ENCODE measurements around the gene BTBD16.

Gene BTBD16

DNA sequence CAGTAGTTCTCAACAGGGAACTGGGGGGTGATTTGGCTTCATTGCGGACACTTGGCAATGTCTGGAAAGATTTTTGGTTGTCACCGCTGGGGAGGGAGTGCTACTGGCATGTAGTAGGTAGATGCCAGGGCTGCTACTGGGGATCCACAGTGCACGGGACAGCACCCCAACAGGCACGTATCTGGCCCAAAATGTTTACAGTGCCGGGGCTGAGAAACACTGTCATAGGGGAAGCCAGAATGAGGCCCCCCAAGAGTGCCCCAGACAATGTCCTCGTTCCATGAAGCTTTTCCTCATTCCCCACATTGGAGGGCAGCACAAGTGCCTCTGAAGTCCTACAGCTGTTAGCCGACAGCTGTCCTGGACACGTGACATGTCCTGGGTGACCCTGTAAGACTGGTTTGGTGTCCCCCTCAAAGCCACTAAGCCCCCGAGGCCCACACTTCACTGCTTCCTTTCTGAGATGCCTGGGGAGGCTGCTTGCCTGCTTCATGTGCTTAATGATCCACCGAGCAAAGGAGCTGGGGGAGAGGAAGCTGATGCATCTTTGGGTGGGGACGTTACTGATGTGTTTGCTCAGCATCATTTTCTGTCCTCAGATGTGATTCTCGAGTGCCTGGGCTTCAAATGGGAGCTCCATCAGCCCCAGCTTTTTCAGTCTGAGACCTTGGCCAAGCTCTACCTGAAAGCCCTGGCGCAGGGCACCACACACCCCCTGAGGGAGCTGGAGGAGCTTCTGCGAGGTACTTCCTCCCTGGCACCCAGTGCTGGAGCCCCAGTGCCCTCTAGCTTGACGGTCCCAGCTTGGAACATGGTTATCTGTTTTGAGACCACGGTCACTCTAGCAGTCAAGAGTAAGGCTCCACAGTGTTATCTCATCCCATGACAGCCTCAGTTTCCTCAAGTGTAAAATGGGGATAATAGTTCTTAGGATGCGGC is 14.7 kb downstream of the BTBD16 start:
- Histone ChIP-seq H3K9me3 (ENCODE audit: control insufficient read depth, low read length) (no peaks in the 10 kb centered on the region), H3K4me3 (ENCODE audit: insufficient read depth, low read depth, low read length, poor library complexity, severe bottlenecking) (no peak overlapping the region), H3K4me1 (ENCODE audit: control insufficient read depth, insufficient read depth, low read length, poor library complexity, severe bottlenecking) (no peaks in the 10 kb centered on the region), H3K36me3 (ENCODE audit: control insufficient read depth, insufficient read depth, low read length) (no peaks in the 10 kb centered on the region), H3K27ac (ENCODE audit: insufficient read depth, low read length, poor library complexity, severe bottlenecking) (no peak overlapping the region), H3K27me3 (replicated peaks; ENCODE audit: control insufficient read depth, insufficient read depth, low read length, poor library complexity, severe bottlenecking) (no peaks in the 10 kb centered on the region)
- no peak for DNase-seq

DNA sequence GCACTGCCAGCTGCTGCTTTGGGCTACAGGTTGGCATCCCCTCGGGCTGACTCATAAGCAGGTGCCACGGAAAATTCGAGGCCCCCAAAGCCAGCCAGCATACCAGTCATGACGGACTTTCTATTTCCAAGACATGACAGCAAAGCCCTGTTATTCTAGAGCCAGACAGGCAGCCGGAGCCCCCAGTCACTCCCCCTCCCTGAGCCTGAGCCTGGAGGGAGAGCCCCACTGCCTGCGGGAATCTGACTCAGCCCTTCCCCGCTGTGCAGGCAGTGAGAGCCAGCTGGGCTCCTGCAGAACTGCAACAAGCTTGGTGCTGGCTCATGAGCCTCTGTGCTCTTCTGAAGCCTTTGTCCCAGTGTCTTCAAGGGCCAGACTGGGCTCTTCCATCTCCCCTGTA is 15.8 kb downstream of the BTBD16 start:
- H3K9me3 ChIP-seq (ENCODE audit: control insufficient read depth, low read length) = no peaks in the 10 kb centered on the region
- DNase-seq = no peak
- H3K27me3 ChIP-seq (replicated peaks; ENCODE audit: control insufficient read depth, insufficient read depth, low read length, poor library complexity, severe bottlenecking) = no peaks in the 10 kb centered on the region
- no peak overlapping the region for H3K4me3 ChIP-seq (ENCODE audit: insufficient read depth, low read depth, low read length, poor library complexity, severe bottlenecking)
- H3K27ac ChIP-seq (ENCODE audit: insufficient read depth, low read length, poor library complexity, severe bottlenecking) = no peak overlapping the region
- no peaks in the 10 kb centered on the region for H3K4me1 ChIP-seq (ENCODE audit: control insufficient read depth, insufficient read depth, low read length, poor library complexity, severe bottlenecking)
- no peaks in the 10 kb centered on the region for H3K36me3 ChIP-seq (ENCODE audit: control insufficient read depth, insufficient read depth, low read length)

DNA sequence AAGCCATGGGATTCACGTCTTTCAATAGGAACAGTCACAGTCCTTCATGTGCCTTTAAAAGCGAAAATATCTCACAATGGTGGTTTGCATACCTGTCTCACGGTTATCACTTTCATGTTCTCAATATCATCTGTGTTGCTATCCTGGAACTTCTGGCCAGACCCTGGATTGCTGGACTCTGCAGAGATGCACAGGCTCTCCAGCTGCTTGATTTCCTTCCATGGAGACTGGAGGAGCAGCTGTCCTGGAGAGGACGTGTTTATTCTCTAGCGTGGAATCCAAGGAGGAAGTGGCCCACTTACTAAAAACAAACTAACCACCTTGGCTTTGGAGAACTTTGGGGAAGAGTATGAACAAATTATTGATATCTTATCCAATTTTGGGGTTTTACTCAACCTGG is 16.5 kb downstream of the BTBD16 start:
- no peak overlapping the region for H3K27ac ChIP-seq (ENCODE audit: insufficient read depth, low read length, poor library complexity, severe bottlenecking)
- H3K4me1 ChIP-seq (ENCODE audit: control insufficient read depth, insufficient read depth, low read length, poor library complexity, severe bottlenecking) = no peaks in the 10 kb centered on the region
- DNase-seq = no peak
- H3K27me3 ChIP-seq (replicated peaks; ENCODE audit: control insufficient read depth, insufficient read depth, low read length, poor library complexity, severe bottlenecking) = no peaks in the 10 kb centered on the region
- H3K4me3 ChIP-seq (ENCODE audit: insufficient read depth, low read depth, low read length, poor library complexity, severe bottlenecking) = no peak overlapping the region
- H3K9me3 ChIP-seq (ENCODE audit: control insufficient read depth, low read length) = no peaks in the 10 kb centered on the region
- no peaks in the 10 kb centered on the region for H3K36me3 ChIP-seq (ENCODE audit: control insufficient read depth, insufficient read depth, low read length)

DNA sequence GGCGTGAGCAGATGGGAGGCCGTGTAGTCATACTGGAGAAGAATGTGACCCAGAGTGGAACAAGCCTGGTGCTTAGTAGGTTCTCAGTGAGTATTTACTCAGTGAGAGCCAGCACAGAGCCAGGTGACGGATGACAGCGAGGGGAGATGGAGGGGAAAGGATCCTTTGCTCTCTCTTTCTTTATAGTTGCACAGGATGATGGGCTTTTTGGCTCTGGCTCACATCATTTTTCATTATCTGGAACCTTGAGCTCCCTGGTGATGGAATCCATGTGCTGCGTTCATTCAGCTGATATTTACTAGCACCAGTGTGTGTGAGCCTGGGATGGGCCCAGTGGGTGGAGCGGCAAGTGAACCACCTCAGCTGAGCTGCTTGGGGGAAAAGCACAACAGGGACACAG is 17.2 kb downstream of the BTBD16 start:
- no peak for DNase-seq

DNA sequence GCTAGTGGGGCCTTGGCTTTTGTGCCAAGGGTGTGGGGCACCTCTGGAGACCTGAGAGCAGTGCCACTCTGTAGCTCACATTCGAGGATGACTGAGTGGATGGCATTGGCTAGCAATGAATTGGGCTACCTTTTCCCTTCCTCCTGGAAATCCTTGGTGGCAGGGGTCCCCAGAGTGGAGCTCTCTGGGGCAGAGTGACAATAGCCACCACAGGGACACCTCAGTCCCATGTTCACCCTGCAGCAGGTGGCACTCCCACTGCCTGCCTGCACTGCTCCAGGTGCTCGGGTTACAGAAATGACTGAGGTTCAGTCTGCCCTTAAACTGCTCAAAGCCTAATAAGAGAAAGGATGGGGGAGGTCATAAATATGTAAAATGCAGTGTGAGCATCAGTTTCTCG is 17.8 kb downstream of the BTBD16 start:
- DNase-seq = no peak
- Histone ChIP-seq H3K4me1 (ENCODE audit: control insufficient read depth, insufficient read depth, low read length, poor library complexity, severe bottlenecking) (no peaks in the 10 kb centered on the region), H3K4me3 (ENCODE audit: insufficient read depth, low read depth, low read length, poor library complexity, severe bottlenecking) (no peak overlapping the region), H3K27ac (ENCODE audit: insufficient read depth, low read length, poor library complexity, severe bottlenecking) (no peak overlapping the region), H3K9me3 (ENCODE audit: control insufficient read depth, low read length) (no peaks in the 10 kb centered on the region), H3K36me3 (ENCODE audit: control insufficient read depth, insufficient read depth, low read length) (no peaks in the 10 kb centered on the region), H3K27me3 (replicated peaks; ENCODE audit: control insufficient read depth, insufficient read depth, low read length, poor library complexity, severe bottlenecking) (no peaks in the 10 kb centered on the region)

More for the DNA sequence above, 17.2 kb downstream of the BTBD16 start:
- Histone ChIP-seq H3K36me3 (ENCODE audit: control insufficient read depth, insufficient read depth, low read length) (no peaks in the 10 kb centered on the region), H3K4me3 (ENCODE audit: insufficient read depth, low read depth, low read length, poor library complexity, severe bottlenecking) (no peak overlapping the region), H3K27ac (ENCODE audit: insufficient read depth, low read length, poor library complexity, severe bottlenecking) (no peak overlapping the region), H3K9me3 (ENCODE audit: control insufficient read depth, low read length) (no peaks in the 10 kb centered on the region), H3K4me1 (ENCODE audit: control insufficient read depth, insufficient read depth, low read length, poor library complexity, severe bottlenecking) (no peaks in the 10 kb centered on the region), H3K27me3 (replicated peaks; ENCODE audit: control insufficient read depth, insufficient read depth, low read length, poor library complexity, severe bottlenecking) (no peaks in the 10 kb centered on the region)

DNA sequence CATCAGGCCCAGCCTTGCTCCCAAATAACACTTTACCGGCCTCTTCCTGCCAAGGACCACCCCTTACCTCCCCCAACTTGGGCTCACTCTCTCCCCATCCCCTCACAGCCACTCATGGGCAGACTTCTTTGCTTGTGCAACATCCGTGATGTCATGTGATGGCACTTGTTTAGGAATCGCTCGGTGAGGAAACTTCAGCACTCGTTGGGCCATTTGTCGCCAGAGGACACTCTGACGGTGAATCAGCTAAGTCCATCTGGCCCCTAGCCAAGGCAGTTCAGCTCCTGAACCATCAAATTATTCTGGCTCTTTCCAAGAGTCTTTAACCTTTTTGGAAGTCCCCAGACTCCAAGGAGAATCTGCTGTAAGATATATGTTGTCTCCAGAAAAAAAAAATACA is 19.2 kb downstream of the BTBD16 start:
- Histone ChIP-seq H3K4me3 (ENCODE audit: insufficient read depth, low read depth, low read length, poor library complexity, severe bottlenecking) (no peak overlapping the region), H3K27me3 (replicated peaks; ENCODE audit: control insufficient read depth, insufficient read depth, low read length, poor library complexity, severe bottlenecking) (no peaks in the 10 kb centered on the region), H3K4me1 (ENCODE audit: control insufficient read depth, insufficient read depth, low read length, poor library complexity, severe bottlenecking) (no peaks in the 10 kb centered on the region), H3K9me3 (ENCODE audit: control insufficient read depth, low read length) (no peaks in the 10 kb centered on the region), H3K27ac (ENCODE audit: insufficient read depth, low read length, poor library complexity, severe bottlenecking) (no peak overlapping the region), H3K36me3 (ENCODE audit: control insufficient read depth, insufficient read depth, low read length) (no peaks in the 10 kb centered on the region)
- no peak for DNase-seq

DNA sequence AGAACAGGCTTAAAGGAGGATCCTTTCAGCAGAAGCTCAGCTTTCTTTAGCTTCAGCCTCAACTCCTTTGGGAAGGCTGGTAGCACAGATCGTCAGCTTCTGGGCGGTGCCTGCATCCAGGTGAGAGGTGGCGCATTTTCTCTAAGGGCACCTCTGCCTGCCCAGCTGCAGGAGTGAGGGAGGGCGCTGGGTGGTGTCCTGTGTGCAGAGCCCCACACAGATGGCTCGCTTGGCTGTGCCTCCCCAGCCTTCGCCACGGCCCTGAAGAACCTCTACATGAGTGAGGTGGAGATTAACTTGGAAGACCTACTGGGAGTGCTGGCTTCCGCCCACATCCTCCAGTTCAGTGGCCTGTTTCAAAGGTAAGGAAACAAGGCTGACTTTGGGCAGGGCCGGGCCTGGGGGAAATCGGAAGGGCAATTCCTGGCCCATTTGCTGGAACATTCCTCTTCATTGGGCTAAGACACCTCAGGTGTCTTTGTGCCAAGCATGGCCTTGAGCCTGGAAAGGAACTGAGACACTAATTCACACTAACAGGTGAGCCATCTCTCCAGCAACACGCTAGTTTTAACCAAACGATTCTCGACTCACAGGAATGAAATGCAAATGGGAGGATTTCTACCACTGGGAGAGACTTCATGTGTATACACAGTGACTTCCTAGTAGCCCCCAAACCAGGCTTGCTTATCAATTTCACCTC is 19.9 kb downstream of the BTBD16 start:
- DNase-seq = no peak
- no peaks in the 10 kb centered on the region for H3K4me1 ChIP-seq (ENCODE audit: control insufficient read depth, insufficient read depth, low read length, poor library complexity, severe bottlenecking)
- H3K9me3 ChIP-seq (ENCODE audit: control insufficient read depth, low read length) = no peaks in the 10 kb centered on the region
- no peaks in the 10 kb centered on the region for H3K27me3 ChIP-seq (replicated peaks; ENCODE audit: control insufficient read depth, insufficient read depth, low read length, poor library complexity, severe bottlenecking)
- no peak overlapping the region for H3K4me3 ChIP-seq (ENCODE audit: insufficient read depth, low read depth, low read length, poor library complexity, severe bottlenecking)
- H3K36me3 ChIP-seq (ENCODE audit: control insufficient read depth, insufficient read depth, low read length) = no peaks in the 10 kb centered on the region
- H3K27ac ChIP-seq (ENCODE audit: insufficient read depth, low read length, poor library complexity, severe bottlenecking) = no peak overlapping the region

DNA sequence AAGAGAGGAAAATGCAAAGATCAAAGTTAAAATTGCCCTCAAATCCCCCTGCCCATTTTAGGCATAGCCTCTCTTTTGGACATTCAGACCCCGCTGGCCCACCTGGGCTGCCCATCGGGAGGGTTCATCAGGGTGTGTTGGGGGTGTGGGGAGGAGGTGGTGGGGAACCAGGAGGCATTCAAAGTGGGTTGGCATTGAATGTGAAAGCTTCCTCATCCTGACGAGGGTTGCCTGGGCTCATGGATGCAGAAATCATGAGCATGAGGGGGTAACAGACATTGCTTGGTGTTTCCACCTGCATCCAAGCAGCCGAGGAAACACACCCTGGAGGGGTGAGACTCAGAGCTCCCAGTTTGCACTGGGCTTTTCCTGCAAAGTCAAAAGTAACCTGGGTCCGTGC is 20.6 kb downstream of the BTBD16 start:
- Histone ChIP-seq H3K4me1 (ENCODE audit: control insufficient read depth, insufficient read depth, low read length, poor library complexity, severe bottlenecking) (no peaks in the 10 kb centered on the region), H3K27me3 (replicated peaks; ENCODE audit: control insufficient read depth, insufficient read depth, low read length, poor library complexity, severe bottlenecking) (no peaks in the 10 kb centered on the region), H3K36me3 (ENCODE audit: control insufficient read depth, insufficient read depth, low read length) (no peaks in the 10 kb centered on the region), H3K4me3 (ENCODE audit: insufficient read depth, low read depth, low read length, poor library complexity, severe bottlenecking) (no peak overlapping the region), H3K27ac (ENCODE audit: insufficient read depth, low read length, poor library complexity, severe bottlenecking) (no peak overlapping the region), H3K9me3 (ENCODE audit: control insufficient read depth, low read length) (no peaks in the 10 kb centered on the region)
- DNase-seq = no peak

DNA sequence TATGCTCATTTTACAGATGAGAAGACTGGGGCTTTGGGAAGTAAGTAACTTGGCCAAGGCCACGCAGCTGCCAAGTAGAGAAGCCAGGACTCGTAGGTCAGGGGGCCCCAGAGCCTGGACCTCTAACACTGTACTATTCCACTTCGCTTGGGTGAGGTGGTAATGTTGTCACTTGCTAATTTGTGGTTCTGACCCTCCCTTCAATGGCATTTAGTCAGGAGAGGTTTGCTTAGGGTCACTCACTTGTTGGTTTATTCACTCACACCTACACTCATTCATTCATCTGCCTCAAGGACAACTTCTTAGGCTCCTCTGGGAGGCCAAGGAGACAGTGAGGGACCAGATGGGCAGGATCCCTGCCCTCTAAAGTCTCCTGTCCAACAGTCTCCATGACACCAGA is 21.3 kb downstream of the BTBD16 start:
- no peaks in the 10 kb centered on the region for H3K27me3 ChIP-seq (replicated peaks; ENCODE audit: control insufficient read depth, insufficient read depth, low read length, poor library complexity, severe bottlenecking)
- no peaks in the 10 kb centered on the region for H3K9me3 ChIP-seq (ENCODE audit: control insufficient read depth, low read length)
- no peak for DNase-seq
- no peaks in the 10 kb centered on the region for H3K36me3 ChIP-seq (ENCODE audit: control insufficient read depth, insufficient read depth, low read length)
- H3K27ac ChIP-seq (ENCODE audit: insufficient read depth, low read length, poor library complexity, severe bottlenecking) = no peak overlapping the region
- no peaks in the 10 kb centered on the region for H3K4me1 ChIP-seq (ENCODE audit: control insufficient read depth, insufficient read depth, low read length, poor library complexity, severe bottlenecking)
- H3K4me3 ChIP-seq (ENCODE audit: insufficient read depth, low read depth, low read length, poor library complexity, severe bottlenecking) = no peak overlapping the region

Measured in effector memory CD4-positive, alpha-beta T cell (primary cell).